DOHH2 (cell line): ENCODE data around the gene NCBP3.

Experiments used
- CTCF ChIP-seq: fragments of 200-600 bp; sonication (generic); IDR thresholded peaks from one replicate; pipeline ENCODE4 v1.5.1; 2014; ENCODE audit warnings: antibody characterized with exemption, mild to moderate bottlenecking, low read depth, low read length; ENCODE audit not compliant: poor library complexity, severe bottlenecking
- EZH2phosphoT487 ChIP-seq: fragments of 200-600 bp; sonication (generic); IDR thresholded peaks from 2 replicates; pipeline ENCODE4 v1.6.1; 2017; ENCODE audit warnings: borderline replicate concordance, mild to moderate bottlenecking, antibody characterized with exemption, low read length, moderate library complexity, mixed read lengths

- no peak for TF ChIP-seq CTCF
- no peak for TF ChIP-seq EZH2phosphoT487
Measured at GRCh38 chr17:3846437-3847164, 555 bp upstream of the NCBP3 start.
